GM12878 (cell line): ENCODE data around the gene PHF11. TPM values are rescaled to one million over a fixed set of nuclear protein-coding genes. Genes with fewer than 3 reads are reported as not detected.

ENCODE experiments used
- ATAC-seq: fragments of 200-7000 bp; cut with Tn5 transposase; 3 replicates; pipeline ENCODE4 v1.9.1; 2020; ENCODE audit warnings: mild to moderate bottlenecking, moderate library complexity
- BruUV-seq: library from RNA; stranded (reverse); fragments of 400-500 nt; replicated peaks from 2 replicates; lab custom pipeline; 2021; lab: Mats Ljungman, UMichigan
- CTCF ChIA-PET: fragments of 300-600 bp; sonication (Branson Sonifier 250); formaldehyde crosslinking; extraction: SDS; loops from one replicate; lab custom pipeline; 2021; ENCODE audit warnings: inconsistent platforms; lab: Yijun Ruan, JAX
- POLR2A ChIA-PET: fragments of 350-600 bp; formaldehyde crosslinking; extraction: SDS; loops from one replicate; lab custom pipeline; 2021; ENCODE audit warnings: inconsistent platforms; lab: Charles Lee
- RAD21 ChIA-PET: fragments of 300-600 bp; sonication (Branson Sonifier 250); formaldehyde crosslinking; loops from one replicate; lab custom pipeline; 2023; ENCODE audit warnings: antibody characterized with exemption; ENCODE audit not compliant: unreplicated experiment; lab: Charles Lee
- SMC1A ChIA-PET: fragments of 300-600 bp; sonication (Branson Sonifier 250); formaldehyde crosslinking; loops from one replicate; lab custom pipeline; 2023; ENCODE audit not compliant: unreplicated experiment, uncharacterized antibody; lab: Charles Lee
- DNase-seq: peaks from one replicate; pipeline ENCODE4 v3.0.0-alpha.2; 2011; ENCODE audit warnings: low read depth, low spot score
- FAIRE-seq: peaks from 3 replicates; lab custom pipeline; 2011; peaks lifted over from hg19 to GRCh38; lab: Jason Lieb, UNC
- H2AFZ ChIP-seq: 2 replicates; pipeline ENCODE4 v1.6.0; 2011; ENCODE audit warnings: low read depth, low read length, control low read depth; ENCODE audit not compliant: control insufficient read depth
- H3K27ac ChIP-seq: 2 replicates; pipeline ENCODE4 v1.5.1; 2011; ENCODE audit warnings: control low read depth; ENCODE audit not compliant: control insufficient read depth, insufficient read depth
- H3K27me3 ChIP-seq, 2 experiments: replicated peaks in 1 of 2; 2 replicates each; pipeline versions ENCODE4 v1.6.0 to v1.6.1; 2011; ENCODE audit warnings: low read length in 1 of 2; ENCODE audit not compliant: control insufficient read depth in 2 of 2, insufficient read depth in 2 of 2
- H3K36me3 ChIP-seq, 2 experiments: 2 replicates each; pipeline ENCODE4 v1.5.1; 2011; ENCODE audit warnings: low read length in 1 of 2; ENCODE audit not compliant: control insufficient read depth in 2 of 2, insufficient read depth in 2 of 2
- H3K4me1 ChIP-seq: 2 replicates; pipeline ENCODE4 v1.6.1; 2011; ENCODE audit warnings: mild to moderate bottlenecking, low read length, moderate library complexity, mixed read lengths; ENCODE audit not compliant: control insufficient read depth, insufficient read depth
- H3K4me2 ChIP-seq: 2 replicates; pipeline ENCODE4 v1.6.0; 2011; ENCODE audit warnings: control low read depth; ENCODE audit not compliant: control insufficient read depth, insufficient read depth
- H3K4me3 ChIP-seq: fragments of 200-600 bp; sonication (generic); 2 replicates; pipeline ENCODE4 v1.5.1; 2016
- H3K79me2 ChIP-seq: 2 replicates; pipeline ENCODE4 v1.6.0; 2011; ENCODE audit warnings: low read length; ENCODE audit not compliant: control insufficient read depth, insufficient read depth
- H3K9ac ChIP-seq: 2 replicates; pipeline ENCODE4 v1.8.0; 2011; ENCODE audit warnings: low read length, control low read depth, mixed read lengths; ENCODE audit not compliant: control insufficient read depth, insufficient read depth
- H3K9me3 ChIP-seq: replicated peaks from 3 replicates; pipeline ENCODE4 v1.5.1; 2011; ENCODE audit warnings: mild to moderate bottlenecking, low read length; ENCODE audit not compliant: control insufficient read depth, insufficient read depth
- H4K20me1 ChIP-seq: 2 replicates; pipeline ENCODE4 v1.6.0; 2011; ENCODE audit not compliant: control insufficient read depth, insufficient read depth
- ATF2 ChIP-seq: IDR thresholded peaks from 2 replicates; pipeline ENCODE4 v1.6.1; 2012; ENCODE audit warnings: low read length, inconsistent platforms
- CTCF ChIP-seq, 3 experiments: IDR thresholded peaks in 2 of 3; conservative IDR thresholded peaks in 1 of 3; 2 replicates each; pipeline ENCODE4 v1.5.1; 2011; ENCODE audit warnings: low read depth in 3 of 3, low read length in 3 of 3, mild to moderate bottlenecking in 3 of 3, control low read depth in 2 of 3, moderate library complexity in 2 of 3, inconsistent platforms in 1 of 3, mixed read lengths in 1 of 3; ENCODE audit not compliant: control insufficient read depth in 2 of 3, insufficient read depth in 1 of 3; ENCODE audit errors: extremely low read depth in 1 of 3
- CUX1 ChIP-seq: IDR thresholded peaks from 2 replicates; pipeline ENCODE4 v1.6.1; 2012; ENCODE audit warnings: improper control_type of control experiment, low read depth, low read length; ENCODE audit not compliant: insufficient replicate concordance
- MAX ChIP-seq: IDR thresholded peaks from 2 replicates; pipeline ENCODE4 v1.6.1; 2012; ENCODE audit warnings: low read depth, low read length, improper control_type of control experiment
- MYC ChIP-seq: IDR thresholded peaks from 2 replicates; pipeline ENCODE4 v1.6.1; 2011; ENCODE audit warnings: mild to moderate bottlenecking, low read length, moderate library complexity, inconsistent platforms; ENCODE audit not compliant: insufficient read depth, insufficient replicate concordance, insufficient read length, severe bottlenecking
- RAD51 ChIP-seq: fragments of 450-650 bp; IDR thresholded peaks from 2 replicates; pipeline ENCODE4 v1.6.1; 2016; ENCODE audit warnings: moderate library complexity, mild to moderate bottlenecking, inconsistent platforms
- SMAD1 ChIP-seq: fragments of 450-650 bp; IDR thresholded peaks from 2 replicates; pipeline ENCODE4 v1.6.1; 2018; ENCODE audit warnings: mild to moderate bottlenecking, low read depth; ENCODE audit not compliant: partially characterized antibody
- in situ Hi-C: fragments of 300-500 bp; cut with MboI; formaldehyde crosslinking; loops from 9 replicates; pipeline ENCODE4 v1.14.3; 2018; ENCODE audit warnings: mixed read lengths
- intact Hi-C: fragments of 100-400 bp; cut with micrococcal nuclease; formaldehyde crosslinking; loops from one replicate; pipeline ENCODE4 v1.14.2; 2022; ENCODE audit not compliant: unreplicated experiment
- polyA plus RNA-seq, 11 experiments: library from polyadenylated mRNA; depleted of rRNA in 4 of 11; unstranded in 6 of 11; stranded (reverse) in 5 of 11; fragments of >200 nt; fragmentation: Nextera tagmentation in 4 of 11; fragmentation: Illumina TruSeq in 1 of 11; extraction: Ambion mirVana in 4 of 11; extraction: Trizol in 1 of 11; gene quantifications; 1 replicate in 1 of 11; 2 replicates in 10 of 11; pipeline versions ENCODE4 v1.2.1 to v1.2.3, GENCODE V29; 2011 to 2016; ENCODE audit warnings: inconsistent platforms in 2 of 11, missing spikeins in 2 of 11, low read depth in 1 of 11
- total RNA-seq, 4 experiments: library from RNA; depleted of rRNA in 3 of 4; stranded (reverse); fragments of >200 nt in 3 of 4; fragmentation: Illumina TruSeq in 1 of 4; extraction: Trizol in 1 of 4; gene quantifications; 2 replicates each; pipeline versions ENCODE4 v1.2.1 to v1.2.3, GENCODE V29; 2013 to 2021
- TF ChIP-seq, protein P1 (sequence below): IDR thresholded peaks from 2 replicates; pipeline ENCODE4 v1.6.1; 2011; ENCODE audit warnings: low read depth, low read length, improper control_type of control experiment, borderline replicate concordance

PHF11 gene
- total and polyA plus RNA-seq, 10 of the 15 experiments (the other 5 are each of a cell fraction or from before 2014, with no cell fraction given) = 16.9 to 77.3 (median 32.7) TPM

GRCh38 chr13:49532593-49532992, 36.8 kb downstream of the PHF11 start (continued):
- TF ChIP-seq ATF2 (no peak), CTCF (IDR thresholded peaks at IDR 0.05 in 2 of 3, conservative IDR thresholded peaks at IDR 0.05 in 1 of 3; ENCODE audit: control insufficient read depth in 2 of 3, extremely low read depth in 1 of 3, insufficient read depth in 1 of 3, low read depth in 3 of 3, low read length in 3 of 3) (no peak), MAX (no peak)
- TF ChIP-seq, protein P1, sequence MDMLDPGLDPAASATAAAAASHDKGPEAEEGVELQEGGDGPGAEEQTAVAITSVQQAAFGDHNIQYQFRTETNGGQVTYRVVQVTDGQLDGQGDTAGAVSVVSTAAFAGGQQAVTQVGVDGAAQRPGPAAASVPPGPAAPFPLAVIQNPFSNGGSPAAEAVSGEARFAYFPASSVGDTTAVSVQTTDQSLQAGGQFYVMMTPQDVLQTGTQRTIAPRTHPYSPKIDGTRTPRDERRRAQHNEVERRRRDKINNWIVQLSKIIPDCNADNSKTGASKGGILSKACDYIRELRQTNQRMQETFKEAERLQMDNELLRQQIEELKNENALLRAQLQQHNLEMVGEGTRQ = no peak

GRCh38 chr13:49533011-49533410, 37.3 kb downstream of the PHF11 start:
- intact Hi-C loops = no loop called here
- H3K4me2 ChIP-seq = peak overlapping the region; percentile 49; the same call in 1 of the 2 replicates
- no peak for FAIRE-seq
- no peak for TF ChIP-seq CUX1
- TF ChIP-seq RAD51 = no peak
- TF ChIP-seq SMAD1 = no peak
- TF ChIP-seq MYC = no peak

More at GRCh38 chr13:49533011-49533410, 37.3 kb downstream of the PHF11 start:
- CTCF ChIA-PET = no interaction called here
- H3K27me3 ChIP-seq = no peaks in the 10 kb centered on the region
- H3K27ac ChIP-seq = peak overlapping the region; percentile 15; the same call in 1 of the 2 replicates
- SMC1A ChIA-PET = interaction anchor here (1.5 kb wide), 1 partner anchor 11 kb away, joined by 3 read pairs; no protein-coding TSS in a partner anchor
- peaks cover 16% of the 10 kb centered on the region for H3K4me1 ChIP-seq
- no peak overlapping the region for H3K9ac ChIP-seq
- RAD21 ChIA-PET = no interaction called here
- BruUV-seq = no TSS peak
- H3K79me2 ChIP-seq = no peaks in the 10 kb centered on the region
- in situ Hi-C loops = no loop called here
- DNase-seq (no peak), ATAC-seq (peak; percentile 30)
- peaks cover 0 to 12% of the 10 kb centered on the region in 2 experiments; a peak in 1 of 4 replicates for H3K36me3 ChIP-seq
- H4K20me1 ChIP-seq = no peaks in the 10 kb centered on the region
- H2AFZ ChIP-seq = peak overlapping the region; percentile 22; the same call in 1 of the 2 replicates
- no peak overlapping the region for H3K4me3 ChIP-seq
- POLR2A ChIA-PET = no interaction called here
- no peaks in the 10 kb centered on the region for H3K9me3 ChIP-seq
